Smooth muscle cell (in vitro differentiated cells): Measurements from ENCODE around the gene ITPR2. TPM values are rescaled to one million over a fixed set of nuclear protein-coding genes. Genes with fewer than 3 reads are reported as not detected.
A peak's percentile ranks its signal among the peaks of the same experiment; 100 is the strongest.
"Not testable (repeated sequence)": the region's sequence is repeated elsewhere in the genome, so short reads cannot be mapped to it uniquely, and the experiment has no call there.

Source experiments
- DNase-seq: peaks from one replicate; lab custom pipeline; 2025; ENCODE audit not compliant: unreplicated experiment; lab: John Stamatoyannopoulos, UW
- H2AFZ ChIP-seq: fragments of 200-600 bp; sonication (generic); 2 replicates; pipeline ENCODE4 v1.6.0; 2016; ENCODE audit warnings: antibody characterized with exemption, low read depth, mild to moderate bottlenecking
- H3F3A ChIP-seq: fragments of 200-600 bp; sonication (generic); 2 replicates; pipeline ENCODE4 v1.6.0; 2017; ENCODE audit warnings: antibody characterized with exemption, low read depth
- H3K27ac ChIP-seq: fragments of 200-600 bp; sonication (generic); 2 replicates; pipeline ENCODE4 v1.5.1; 2016; ENCODE audit warnings: low read depth, mild to moderate bottlenecking
- H3K27me3 ChIP-seq: fragments of 200-600 bp; sonication (generic); 2 replicates; pipeline ENCODE4 v1.6.1; 2016; ENCODE audit warnings: low read depth, mild to moderate bottlenecking
- H3K36me3 ChIP-seq: fragments of 200-600 bp; sonication (generic); 2 replicates; pipeline ENCODE4 v1.5.1; 2016; ENCODE audit warnings: low read depth
- H3K4me1 ChIP-seq: fragments of 200-600 bp; sonication (generic); 2 replicates; pipeline ENCODE4 v1.5.1; 2016; ENCODE audit warnings: low read depth
- H3K4me2 ChIP-seq: fragments of 200-600 bp; sonication (generic); 2 replicates; pipeline ENCODE4 v1.6.0; 2016; ENCODE audit warnings: mild to moderate bottlenecking
- H3K4me3 ChIP-seq: fragments of 200-600 bp; sonication (generic); 2 replicates; pipeline ENCODE4 v1.5.1; 2016; ENCODE audit warnings: mild to moderate bottlenecking
- H3K79me2 ChIP-seq: fragments of 200-600 bp; sonication (generic); 2 replicates; pipeline ENCODE4 v1.6.0; 2016; ENCODE audit warnings: low read depth, mild to moderate bottlenecking
- H3K9ac ChIP-seq: fragments of 200-600 bp; sonication (generic); 2 replicates; pipeline ENCODE4 v1.6.0; 2016; ENCODE audit warnings: low read depth
- H3K9me3 ChIP-seq: fragments of 200-600 bp; sonication (generic); replicated peaks from 2 replicates; pipeline ENCODE4 v1.5.1; 2016; ENCODE audit warnings: low read depth
- H4K20me1 ChIP-seq: fragments of 200-600 bp; sonication (generic); 2 replicates; pipeline ENCODE4 v1.6.0; 2016; ENCODE audit warnings: low read depth
- CTCF ChIP-seq: fragments of 200-600 bp; sonication (generic); IDR thresholded peaks from 2 replicates; pipeline ENCODE4 v1.5.1; 2017; ENCODE audit warnings: borderline replicate concordance, mild to moderate bottlenecking, antibody characterized with exemption; ENCODE audit not compliant: insufficient read depth, poor library complexity, severe bottlenecking
- WGBS: methylation state at CpG from one replicate; pipeline ENCODE4 v1.1.7; 2016; ENCODE audit warnings: low lambda C conversion rate; 5-methylcytosine and 5-hydroxymethylcytosine counted together
- polyA plus RNA-seq: library from polyadenylated mRNA; unstranded; fragments of >200 nt; fragmentation: Nextera tagmentation; extraction: Ambion mirVana; gene quantifications from 2 replicates; pipeline ENCODE4 v1.2.1, GENCODE V29; 2016
- total RNA-seq: library from RNA; depleted of rRNA; stranded (reverse); fragments of >200 nt; gene quantifications from 2 replicates; pipeline ENCODE4 v1.2.3, GENCODE V29; 2014

The ITPR2 gene
- total and polyA plus RNA-seq, 2 experiments from 2014 or later = 6.8 to 17.4 TPM

- 93% methylated on average over 2 of the region's 2 CpGs for WGBS
- TF ChIP-seq CTCF = no peak
Observed at GRCh38 chr12:26836201-26836600, 3.2 kb upstream of the ITPR2 start.

GRCh38 chr12:26834503-26835060, 1.6 kb upstream of the ITPR2 start:
- H3K9me3 ChIP-seq, H3F3A ChIP-seq, DNase-seq, H3K27me3 ChIP-seq, H3K36me3 ChIP-seq, H2AFZ ChIP-seq, H3K9ac ChIP-seq, H3K4me3 ChIP-seq, H4K20me1 ChIP-seq, H3K4me1 ChIP-seq: not testable (repeated sequence)
- 67% methylated on average over 7 of the region's 7 CpGs for WGBS
- Histone ChIP-seq H3K27ac (peak overlapping the region; percentile 5), H3K4me2 (peak overlapping the region; percentile 97), H3K79me2 (peaks cover 22% of the 10 kb centered on the region)

More at GRCh38 chr12:26836201-26836600, 3.2 kb upstream of the ITPR2 start:
- H3K27ac ChIP-seq = no peak overlapping the region
- H3K9ac ChIP-seq = no peak overlapping the region
- DNase-seq = no peak
- no peak overlapping the region for H3K4me3 ChIP-seq
- H4K20me1 ChIP-seq = no peaks in the 10 kb centered on the region
- no peak overlapping the region for H3K4me2 ChIP-seq
- no peak overlapping the region for H2AFZ ChIP-seq
- H3K36me3 ChIP-seq = no peaks in the 10 kb centered on the region
- no peaks in the 10 kb centered on the region for H3K27me3 ChIP-seq
- H3F3A ChIP-seq = no peaks in the 10 kb centered on the region
- no peaks in the 10 kb centered on the region for H3K9me3 ChIP-seq
- H3K79me2 ChIP-seq = peaks cover 5% of the 10 kb centered on the region
- H3K4me1 ChIP-seq = peaks cover 3% of the 10 kb centered on the region

GRCh38 chr12:26833743-26834490, 923 bp upstream of the ITPR2 start:
- 11% methylated on average over 27 of the region's 27 CpGs for WGBS
- no peak for DNase-seq
- H3K27ac ChIP-seq = peak overlapping the region; percentile 5

More at GRCh38 chr12:26833743-26834490, 923 bp upstream of the ITPR2 start:
- Histone ChIP-seq H3K4me2 (peak overlapping the region; percentile 97), H3K79me2 (peaks cover 28% of the 10 kb centered on the region), H3K9ac (peak overlapping the region; percentile 10), H3K36me3 (no peaks in the 10 kb centered on the region), H3K9me3 (no peaks in the 10 kb centered on the region), H3F3A (no peaks in the 10 kb centered on the region), H2AFZ (peak overlapping the region; percentile 26), H3K27me3 (no peaks in the 10 kb centered on the region), H3K4me3 (peak overlapping the region; percentile 82), H3K4me1 (peaks cover 3% of the 10 kb centered on the region), H4K20me1 (peaks cover 5% of the 10 kb centered on the region)
- no peak for TF ChIP-seq CTCF
